Neural cell (in vitro differentiated cells): ENCODE data around the gene HES3. TPM values are rescaled to one million over a fixed set of nuclear protein-coding genes. Genes with fewer than 3 reads are reported as not detected.

Experiments
- H2AFZ ChIP-seq: fragments of 200-600, 300-800 bp; sonication (generic), shearing (Covaris generic); 2 replicates; pipeline ENCODE4 v1.6.0; 2014; ENCODE audit warnings: low read depth, mild to moderate bottlenecking, antibody characterized with exemption, low read length, moderate library complexity
- H3F3A ChIP-seq: fragments of 200-600 bp; shearing (Covaris generic); 2 replicates; pipeline ENCODE4 v1.6.1; 2016; ENCODE audit warnings: mild to moderate bottlenecking, moderate library complexity, mixed read lengths, antibody characterized with exemption, low read length; ENCODE audit not compliant: insufficient read depth, poor library complexity, severe bottlenecking
- H3K27ac ChIP-seq: fragments of 200-600, 300-800 bp; sonication (generic), shearing (Covaris generic); 2 replicates; pipeline ENCODE4 v1.5.1; 2014; ENCODE audit warnings: mild to moderate bottlenecking, low read length, moderate library complexity
- H3K27me3 ChIP-seq: fragments of 300-800, 200-600 bp; sonication (generic), shearing (Covaris generic); 2 replicates; pipeline ENCODE4 v1.6.0; 2014; ENCODE audit warnings: mild to moderate bottlenecking, low read depth, low read length, moderate library complexity; ENCODE audit not compliant: insufficient read depth
- H3K36me3 ChIP-seq: fragments of 300-800, 200-600 bp; sonication (generic), shearing (Covaris generic); 2 replicates; pipeline ENCODE4 v1.5.1; 2014; ENCODE audit warnings: mild to moderate bottlenecking, antibody characterized with exemption, low read length, moderate library complexity; ENCODE audit not compliant: insufficient read depth
- H3K4me2 ChIP-seq: fragments of 300-800, 200-600 bp; sonication (generic), shearing (Covaris generic); 2 replicates; pipeline ENCODE4 v1.6.0; 2014; ENCODE audit warnings: mild to moderate bottlenecking, low read length
- H3K4me3 ChIP-seq: fragments of 300-800, 200-600 bp; sonication (generic), shearing (Covaris generic); 2 replicates; pipeline ENCODE4 v1.5.1; 2014; ENCODE audit warnings: mild to moderate bottlenecking, low read length, moderate library complexity
- H3K79me2 ChIP-seq: fragments of 200-600 bp; shearing (Covaris generic); replicated peaks from 2 replicates; pipeline ENCODE4 v1.6.0; 2014; ENCODE audit warnings: mild to moderate bottlenecking, low read length, moderate library complexity; ENCODE audit not compliant: insufficient read depth
- H3K9ac ChIP-seq: fragments of 300-800, 200-600 bp; sonication (generic), shearing (Covaris generic); 2 replicates; pipeline ENCODE4 v1.6.1; 2016; ENCODE audit warnings: mild to moderate bottlenecking, low read length, mixed read lengths
- H3K9me2 ChIP-seq: fragments of 200-600 bp; shearing (Covaris generic); 2 replicates; pipeline ENCODE4 v1.6.1; 2016; ENCODE audit warnings: mild to moderate bottlenecking, low read length, mixed read lengths; ENCODE audit not compliant: insufficient read depth
- H3K9me3 ChIP-seq: fragments of 200-600, 300-800 bp; sonication (generic), shearing (Covaris generic); 2 replicates; pipeline ENCODE4 v1.6.1; 2016; ENCODE audit warnings: mild to moderate bottlenecking, mixed run types, low read length, moderate library complexity, mixed read lengths
- H4K20me1 ChIP-seq: fragments of 200-600 bp; shearing (Covaris generic); 2 replicates; pipeline ENCODE4 v1.6.1; 2016; ENCODE audit warnings: mild to moderate bottlenecking, mixed run types; ENCODE audit not compliant: insufficient read depth
- EP300 ChIP-seq: fragments of 450-650 bp; conservative IDR thresholded peaks from 2 replicates; pipeline ENCODE4 v1.6.1; 2014; ENCODE audit warnings: antibody characterized with exemption, mild to moderate bottlenecking, moderate library complexity; ENCODE audit not compliant: poor library complexity, severe bottlenecking
- EZH2 ChIP-seq: fragments of 200-600, 300-800 bp; shearing (Covaris generic), sonication (generic); IDR thresholded peaks from 2 replicates; pipeline ENCODE4 v1.6.1; 2014; ENCODE audit warnings: antibody characterized with exemption, low read length, borderline replicate concordance, mild to moderate bottlenecking; ENCODE audit not compliant: insufficient read depth, poor library complexity, severe bottlenecking
- MXI1 ChIP-seq: fragments of 450-650 bp; conservative IDR thresholded peaks from 2 replicates; pipeline ENCODE4 v1.6.1; 2014; ENCODE audit warnings: antibody characterized with exemption, mild to moderate bottlenecking; ENCODE audit not compliant: poor library complexity, severe bottlenecking
- POLR2AphosphoS5 ChIP-seq: IDR thresholded peaks from 2 replicates; pipeline ENCODE4 v1.6.1; 2012
- RAD21 ChIP-seq: fragments of 450-650 bp; conservative IDR thresholded peaks from 2 replicates; pipeline ENCODE4 v1.6.1; 2014; ENCODE audit warnings: antibody characterized with exemption, mild to moderate bottlenecking, moderate library complexity
- SMC3 ChIP-seq: fragments of 450-650 bp; conservative IDR thresholded peaks from 2 replicates; pipeline ENCODE4 v1.6.1; 2014; ENCODE audit warnings: antibody characterized with exemption, mild to moderate bottlenecking, moderate library complexity; ENCODE audit not compliant: poor library complexity
- TAF1 ChIP-seq: IDR thresholded peaks from 2 replicates; pipeline ENCODE4 v1.6.1; 2012; ENCODE audit warnings: low read depth
- polyA plus RNA-seq: library from polyadenylated mRNA; depleted of rRNA; stranded (reverse); fragments of >200 nt; gene quantifications from 2 replicates; pipeline ENCODE4 v1.2.3, GENCODE V29; 2014
- TF ChIP-seq, protein P1 (sequence below): fragments of 450-650 bp; IDR thresholded peaks from 2 replicates; pipeline ENCODE4 v1.5.1; 2014; ENCODE audit warnings: antibody characterized with exemption, mild to moderate bottlenecking, moderate library complexity; ENCODE audit not compliant: poor library complexity, severe bottlenecking
- TF ChIP-seq, protein P2 (sequence below): IDR thresholded peaks from 2 replicates; pipeline ENCODE4 v1.6.1; 2012; ENCODE audit warnings: borderline replicate concordance

The HES3 gene
- polyA plus RNA-seq, 1 donor from 2014 or later: not detected

DNA sequence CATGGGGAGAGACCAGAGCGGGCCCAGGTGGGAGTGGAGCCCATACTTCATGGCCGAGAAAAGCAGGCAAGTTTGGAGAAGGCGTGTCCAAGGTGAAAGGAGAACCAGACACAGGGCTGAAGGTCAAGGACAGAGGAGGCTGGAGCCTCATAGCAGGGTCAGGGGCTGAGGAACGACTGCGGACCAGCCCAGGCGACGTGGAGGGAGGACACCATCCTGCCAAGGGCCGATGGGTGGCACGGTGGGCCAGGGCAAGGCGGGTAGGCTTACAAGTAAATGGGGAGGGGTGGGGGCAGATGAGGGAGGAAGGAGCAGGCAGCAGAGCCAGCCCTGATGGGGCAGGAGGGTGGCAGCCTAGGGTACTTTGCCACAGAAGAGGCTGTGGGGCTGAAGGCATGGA is 35.1 kb downstream of the HES3 start:
- Histone ChIP-seq H3K4me3 (no peak overlapping the region), H2AFZ (no peak overlapping the region), H3F3A (no peaks in the 10 kb centered on the region), H3K79me2 (no peaks in the 10 kb centered on the region), H3K9me3 (no peaks in the 10 kb centered on the region), H3K9ac (no peak overlapping the region), H3K36me3 (no peaks in the 10 kb centered on the region), H3K27ac (no peak overlapping the region), H3K4me2 (no peak overlapping the region), H3K27me3 (no peaks in the 10 kb centered on the region), H4K20me1 (no peaks in the 10 kb centered on the region), H3K9me2 (no peaks in the 10 kb centered on the region)
- TF ChIP-seq SMC3: no peak
- TF ChIP-seq, protein P1, sequence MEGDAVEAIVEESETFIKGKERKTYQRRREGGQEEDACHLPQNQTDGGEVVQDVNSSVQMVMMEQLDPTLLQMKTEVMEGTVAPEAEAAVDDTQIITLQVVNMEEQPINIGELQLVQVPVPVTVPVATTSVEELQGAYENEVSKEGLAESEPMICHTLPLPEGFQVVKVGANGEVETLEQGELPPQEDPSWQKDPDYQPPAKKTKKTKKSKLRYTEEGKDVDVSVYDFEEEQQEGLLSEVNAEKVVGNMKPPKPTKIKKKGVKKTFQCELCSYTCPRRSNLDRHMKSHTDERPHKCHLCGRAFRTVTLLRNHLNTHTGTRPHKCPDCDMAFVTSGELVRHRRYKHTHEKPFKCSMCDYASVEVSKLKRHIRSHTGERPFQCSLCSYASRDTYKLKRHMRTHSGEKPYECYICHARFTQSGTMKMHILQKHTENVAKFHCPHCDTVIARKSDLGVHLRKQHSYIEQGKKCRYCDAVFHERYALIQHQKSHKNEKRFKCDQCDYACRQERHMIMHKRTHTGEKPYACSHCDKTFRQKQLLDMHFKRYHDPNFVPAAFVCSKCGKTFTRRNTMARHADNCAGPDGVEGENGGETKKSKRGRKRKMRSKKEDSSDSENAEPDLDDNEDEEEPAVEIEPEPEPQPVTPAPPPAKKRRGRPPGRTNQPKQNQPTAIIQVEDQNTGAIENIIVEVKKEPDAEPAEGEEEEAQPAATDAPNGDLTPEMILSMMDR: no peak
- TF ChIP-seq TAF1: no peak
- TF ChIP-seq, protein P2, sequence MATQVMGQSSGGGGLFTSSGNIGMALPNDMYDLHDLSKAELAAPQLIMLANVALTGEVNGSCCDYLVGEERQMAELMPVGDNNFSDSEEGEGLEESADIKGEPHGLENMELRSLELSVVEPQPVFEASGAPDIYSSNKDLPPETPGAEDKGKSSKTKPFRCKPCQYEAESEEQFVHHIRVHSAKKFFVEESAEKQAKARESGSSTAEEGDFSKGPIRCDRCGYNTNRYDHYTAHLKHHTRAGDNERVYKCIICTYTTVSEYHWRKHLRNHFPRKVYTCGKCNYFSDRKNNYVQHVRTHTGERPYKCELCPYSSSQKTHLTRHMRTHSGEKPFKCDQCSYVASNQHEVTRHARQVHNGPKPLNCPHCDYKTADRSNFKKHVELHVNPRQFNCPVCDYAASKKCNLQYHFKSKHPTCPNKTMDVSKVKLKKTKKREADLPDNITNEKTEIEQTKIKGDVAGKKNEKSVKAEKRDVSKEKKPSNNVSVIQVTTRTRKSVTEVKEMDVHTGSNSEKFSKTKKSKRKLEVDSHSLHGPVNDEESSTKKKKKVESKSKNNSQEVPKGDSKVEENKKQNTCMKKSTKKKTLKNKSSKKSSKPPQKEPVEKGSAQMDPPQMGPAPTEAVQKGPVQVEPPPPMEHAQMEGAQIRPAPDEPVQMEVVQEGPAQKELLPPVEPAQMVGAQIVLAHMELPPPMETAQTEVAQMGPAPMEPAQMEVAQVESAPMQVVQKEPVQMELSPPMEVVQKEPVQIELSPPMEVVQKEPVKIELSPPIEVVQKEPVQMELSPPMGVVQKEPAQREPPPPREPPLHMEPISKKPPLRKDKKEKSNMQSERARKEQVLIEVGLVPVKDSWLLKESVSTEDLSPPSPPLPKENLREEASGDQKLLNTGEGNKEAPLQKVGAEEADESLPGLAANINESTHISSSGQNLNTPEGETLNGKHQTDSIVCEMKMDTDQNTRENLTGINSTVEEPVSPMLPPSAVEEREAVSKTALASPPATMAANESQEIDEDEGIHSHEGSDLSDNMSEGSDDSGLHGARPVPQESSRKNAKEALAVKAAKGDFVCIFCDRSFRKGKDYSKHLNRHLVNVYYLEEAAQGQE: no peak
- TF ChIP-seq RAD21: no peak
- no peak for TF ChIP-seq POLR2AphosphoS5
- TF ChIP-seq EZH2: no peak
- no peak for TF ChIP-seq EP300
- no peak for TF ChIP-seq MXI1

DNA sequence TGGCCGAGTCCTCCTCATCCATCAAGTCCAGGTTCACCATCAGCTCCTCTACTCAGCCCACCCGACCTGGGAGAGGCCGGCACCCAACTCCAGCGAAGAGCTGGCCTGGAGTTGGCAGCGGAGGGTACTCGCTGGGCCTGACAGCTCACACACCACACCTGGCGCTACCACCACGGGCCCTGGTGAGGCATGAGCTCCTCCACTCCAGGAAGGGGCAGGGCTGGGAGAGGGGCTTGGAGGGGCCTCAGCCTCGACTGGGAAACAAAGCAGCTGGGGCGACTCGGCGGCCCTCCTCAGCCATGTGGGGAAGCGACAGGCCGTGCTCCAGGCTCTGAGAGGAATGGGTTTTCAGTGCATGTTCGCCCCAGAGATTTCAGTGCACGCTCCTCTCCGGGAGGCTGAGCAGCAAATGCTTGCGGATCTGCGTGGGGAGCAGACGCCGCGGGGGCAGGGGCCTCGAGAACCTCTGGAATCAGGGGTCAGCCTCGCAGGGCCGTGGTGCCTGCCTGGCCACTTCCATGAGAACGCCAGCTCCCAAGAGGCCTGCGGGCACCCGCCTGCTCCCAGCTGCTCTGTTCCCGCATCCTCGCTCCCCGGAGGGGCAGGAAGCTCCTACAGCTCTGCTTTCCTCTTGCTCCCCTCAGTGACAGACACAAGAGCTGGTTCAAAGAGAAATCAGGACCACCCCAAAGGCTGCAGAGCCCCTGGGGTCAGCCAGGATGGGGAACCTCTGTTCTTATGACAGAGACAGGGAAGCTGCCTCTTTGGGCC is 35.8 kb downstream of the HES3 start:
- TF ChIP-seq, protein P1: no peak
- TF ChIP-seq TAF1 (no peak), SMC3 (no peak), MXI1 (no peak), POLR2AphosphoS5 (no peak), EZH2 (no peak), EP300 (no peak), RAD21 (no peak)
- TF ChIP-seq, protein P2: no peak
- Histone ChIP-seq H2AFZ (no peak overlapping the region), H4K20me1 (no peaks in the 10 kb centered on the region), H3K4me2 (no peak overlapping the region), H3K9ac (no peak overlapping the region), H3K27ac (no peak overlapping the region), H3K79me2 (no peaks in the 10 kb centered on the region), H3F3A (no peaks in the 10 kb centered on the region), H3K9me3 (no peaks in the 10 kb centered on the region), H3K36me3 (no peaks in the 10 kb centered on the region), H3K4me3 (no peak overlapping the region), H3K9me2 (no peaks in the 10 kb centered on the region), H3K27me3 (no peaks in the 10 kb centered on the region)
